HK-2 (cell line): Measurements from ENCODE around the gene HEATR5A.
"Not testable (repeated sequence)": the region's sequence is repeated elsewhere in the genome, so short reads cannot be mapped to it uniquely, and the experiment has no call there.

ENCODE experiments used
- DNase-seq: peaks from one replicate; pipeline ENCODE4 v3.0.0-alpha.2; 2018; ENCODE audit not compliant: unreplicated experiment

Gene HEATR5A

GRCh38 chr14:31283578-31284252 is 136.6 kb downstream of the HEATR5A start:
- DNase-seq = no peak

- DNase-seq = no peak
Measured at GRCh38 chr14:31283153-31283552, 137.2 kb downstream of the HEATR5A start.

DNA sequence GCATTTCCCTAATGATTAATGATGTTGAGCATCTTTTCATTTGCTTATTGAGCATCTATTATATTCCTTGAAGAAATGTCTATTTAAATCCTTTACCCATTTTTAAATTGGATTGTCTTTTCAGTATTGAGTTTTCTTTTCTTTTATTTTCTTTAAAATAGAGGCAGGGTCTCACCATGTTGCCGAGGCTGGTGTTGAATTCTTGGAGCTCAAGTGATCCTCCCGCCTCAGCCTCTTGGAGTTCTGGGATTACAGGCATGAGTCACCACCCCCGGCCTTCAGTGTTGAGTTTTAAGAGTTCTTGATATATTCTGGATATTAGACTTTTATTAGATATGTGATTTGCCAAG is 139.5 kb downstream of the HEATR5A start:
- DNase-seq = no peak

DNA sequence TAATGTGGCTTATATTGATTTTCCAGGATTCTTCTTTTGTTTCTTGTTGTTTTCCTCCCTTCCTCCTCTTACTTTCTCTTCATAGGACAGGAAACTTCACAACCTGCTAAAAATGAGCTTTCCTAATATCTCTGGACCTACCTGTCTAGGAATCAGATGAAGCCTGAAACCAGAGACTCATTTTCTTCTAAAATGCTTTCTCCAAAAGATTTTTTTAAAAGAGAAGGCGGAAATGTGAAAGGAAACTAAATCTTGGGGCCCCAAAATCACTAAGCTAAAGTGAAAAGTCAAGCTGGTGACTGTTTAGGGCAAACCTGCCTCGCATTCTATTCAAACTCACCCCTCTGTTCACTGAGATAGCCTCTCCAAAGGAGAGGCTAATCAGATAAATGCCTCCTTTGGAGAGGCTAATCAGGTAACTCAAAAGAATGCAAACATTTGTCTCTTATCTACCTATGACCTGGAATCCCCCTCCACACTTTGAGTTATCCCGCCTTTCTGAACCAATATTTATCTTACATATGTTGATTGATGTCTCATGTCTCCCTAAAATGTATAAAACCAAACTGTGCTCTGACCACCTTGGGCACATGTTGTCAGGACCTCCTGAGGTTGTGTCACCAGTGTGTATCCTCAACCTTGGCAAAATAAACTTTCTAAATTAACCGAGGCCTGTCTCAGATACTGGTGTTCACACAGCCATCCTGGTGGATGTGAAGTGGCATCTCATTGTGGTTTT is 140.0 kb downstream of the HEATR5A start:
- DNase-seq = no peak

GRCh38 chr14:31278883-31279282 is 141.5 kb downstream of the HEATR5A start:
- DNase-seq = no peak

- no peak for DNase-seq
Measured at GRCh38 chr14:31277085-31277484, 143.3 kb downstream of the HEATR5A start.

GRCh38 chr14:31276417-31276816 is 143.9 kb downstream of the HEATR5A start:
- not testable (repeated sequence) for DNase-seq

- no peak for DNase-seq
Measured at GRCh38 chr14:31275731-31276130, 144.6 kb downstream of the HEATR5A start.

DNA sequence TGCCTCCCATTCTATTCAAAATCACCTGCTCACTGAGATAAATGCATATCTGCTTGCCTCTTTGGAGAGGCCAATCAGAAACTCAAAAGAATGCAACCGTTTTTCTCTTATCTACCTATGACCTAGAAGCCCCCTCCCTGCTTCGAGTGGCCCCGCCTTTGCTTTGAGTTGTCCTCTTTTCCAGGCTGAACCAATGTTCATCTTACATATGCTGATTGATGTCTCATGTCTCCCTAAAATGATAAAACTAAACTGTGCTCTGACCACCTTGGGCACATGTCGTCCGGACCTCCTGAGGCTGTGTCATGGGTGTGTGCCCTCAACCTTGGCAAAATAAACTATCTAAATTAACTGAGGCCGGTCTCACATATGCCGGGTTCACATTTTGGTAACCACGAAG is 148.7 kb downstream of the HEATR5A start:
- no peak for DNase-seq

GRCh38 chr14:31270196-31270772 is 150.1 kb downstream of the HEATR5A start:
- no peak for DNase-seq

DNA sequence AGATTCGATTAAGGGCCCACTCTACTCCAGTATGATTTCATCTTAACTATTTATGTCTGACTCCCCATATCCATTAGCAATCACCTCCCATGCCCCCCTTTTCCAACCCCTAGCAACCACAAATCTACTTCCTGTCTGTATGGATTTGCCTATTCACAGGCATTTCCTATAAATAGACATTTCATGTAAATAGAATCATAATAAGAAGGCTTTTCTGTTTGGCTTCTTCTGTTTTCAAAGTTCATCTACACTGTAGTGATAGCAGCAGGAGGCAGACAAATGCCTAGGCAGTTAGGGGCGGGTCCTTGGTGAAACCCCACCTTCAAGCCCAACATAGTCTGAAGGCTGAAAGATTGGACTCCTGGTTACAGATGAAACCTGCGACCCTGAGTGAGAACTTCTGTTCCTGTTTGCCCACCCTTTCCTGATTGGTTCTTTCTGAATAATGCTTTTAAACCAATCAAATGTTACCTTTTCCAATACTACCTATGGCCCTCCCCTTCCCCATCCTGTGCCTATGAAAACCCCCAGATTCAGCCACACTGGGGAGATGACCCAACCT is 150.6 kb downstream of the HEATR5A start:
- DNase-seq = no peak

DNA sequence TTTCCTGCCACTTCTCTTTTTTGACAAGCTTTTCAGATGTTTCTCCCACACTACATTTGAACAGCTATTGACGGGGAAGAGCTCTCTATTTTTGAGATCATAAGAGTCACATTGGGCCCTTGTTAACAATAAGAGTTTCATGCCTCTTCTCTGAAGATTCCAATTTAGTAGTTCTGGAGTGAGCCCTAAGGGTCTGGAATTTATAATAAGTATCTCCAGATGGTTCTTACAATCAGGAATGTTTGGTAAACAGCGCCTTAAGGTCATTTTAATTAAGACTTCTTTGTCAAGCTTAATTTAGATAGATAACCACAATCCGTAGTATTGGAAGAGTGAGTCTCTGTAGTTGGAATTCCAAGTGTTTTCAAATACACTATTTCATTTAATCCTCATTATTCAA is 152.1 kb downstream of the HEATR5A start:
- DNase-seq = no peak

- DNase-seq = no peak
Measured at GRCh38 chr14:31266437-31267331, 153.7 kb downstream of the HEATR5A start.

GRCh38 chr14:31265701-31266398 is 154.5 kb downstream of the HEATR5A start:
- DNase-seq = no peak

DNA sequence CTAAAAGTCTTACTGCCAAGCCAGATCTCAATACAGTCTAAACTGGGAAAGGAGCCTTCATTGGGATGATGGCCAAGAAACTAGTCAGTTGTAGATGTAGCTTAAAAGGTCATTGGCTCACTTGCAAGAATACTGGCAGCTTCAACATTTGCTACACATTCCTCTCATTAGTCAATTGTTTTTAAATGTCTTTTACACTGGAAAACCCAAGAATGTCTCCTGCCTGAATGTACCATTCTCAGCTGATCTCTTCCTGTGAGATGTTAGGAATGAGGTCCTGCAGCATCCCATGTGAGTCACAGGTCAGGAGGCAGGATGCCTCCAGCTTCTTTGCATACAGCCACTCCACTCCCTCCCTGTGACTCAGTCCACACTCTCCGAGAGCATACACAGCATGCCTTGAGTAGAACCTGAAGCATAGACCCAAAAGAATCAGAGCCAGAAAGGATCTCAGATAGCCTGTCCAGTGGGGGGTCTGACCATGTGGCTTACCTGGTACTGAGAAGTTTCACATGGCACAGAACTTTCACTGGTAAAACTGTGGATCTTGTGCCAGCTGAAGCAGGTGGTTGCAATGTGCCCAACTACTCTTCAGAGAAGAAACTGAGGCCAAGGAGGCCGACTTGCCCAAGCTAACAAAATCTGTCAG is 156.7 kb downstream of the HEATR5A start:
- peak; percentile 69 for DNase-seq

DNA sequence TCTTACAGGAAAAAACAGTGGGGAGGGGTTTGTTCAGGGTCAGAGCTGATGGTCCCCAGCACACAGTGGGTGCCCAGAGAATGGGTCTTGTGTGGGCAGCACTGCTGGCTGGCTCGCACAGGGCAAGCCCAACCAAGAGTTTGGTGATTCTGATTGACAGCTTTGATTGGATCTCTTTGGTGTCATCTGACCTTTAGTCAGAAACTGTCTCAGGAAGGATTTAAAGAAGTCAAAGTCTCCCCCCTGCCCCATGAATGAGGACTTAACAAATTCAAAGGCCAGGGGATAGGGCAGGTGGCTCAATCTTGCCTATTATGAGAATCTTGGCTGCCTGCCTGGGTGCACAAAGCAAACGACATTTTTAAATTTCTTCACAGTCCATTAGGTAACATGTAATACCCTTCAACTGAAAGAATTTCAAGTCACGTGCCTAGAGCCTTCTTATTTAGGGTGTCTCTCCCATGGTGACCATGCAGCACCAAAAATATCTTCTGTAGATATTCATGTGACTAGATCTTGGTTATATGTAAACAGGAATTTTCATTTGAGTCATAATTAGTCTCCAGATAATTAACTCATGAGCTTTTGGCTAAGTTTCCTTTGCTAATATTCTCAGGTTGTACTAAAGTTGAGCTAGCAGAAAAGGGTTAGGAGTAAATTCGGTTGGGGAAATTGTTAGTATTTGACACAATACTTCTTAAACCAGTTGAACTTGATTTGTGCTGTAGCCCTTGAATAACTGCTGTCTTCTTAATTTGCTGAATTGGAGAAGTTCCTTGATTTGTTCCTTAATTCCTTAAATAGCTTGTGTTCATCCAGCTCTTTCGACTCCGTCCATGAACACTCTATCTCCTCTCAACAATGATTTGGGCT is 158.3 kb downstream of the HEATR5A start:
- DNase-seq = no peak

GRCh38 chr14:31261523-31261858 is 158.9 kb downstream of the HEATR5A start:
- DNase-seq = no peak

DNA sequence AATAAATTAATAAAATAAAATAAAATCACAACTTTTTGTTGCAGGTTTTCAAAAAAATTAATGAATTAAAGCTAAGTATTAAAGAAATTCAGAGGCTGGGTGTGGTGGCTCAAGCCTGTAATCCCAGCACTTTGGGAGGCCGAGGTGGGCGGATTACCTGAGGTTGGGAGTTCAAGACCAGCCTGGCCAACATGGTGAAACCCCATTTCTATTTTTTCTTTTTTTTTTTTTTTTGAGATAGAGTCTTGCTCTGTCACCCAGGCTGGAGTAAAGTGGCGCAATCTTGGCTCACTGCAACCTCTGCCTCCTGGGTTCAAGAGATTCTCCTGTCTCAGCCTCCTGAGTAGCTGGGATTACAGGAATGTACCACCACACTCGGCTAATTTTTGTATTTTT is 161.3 kb downstream of the HEATR5A start:
- DNase-seq = not testable (repeated sequence)

GRCh38 chr14:31258427-31259039 is 161.8 kb downstream of the HEATR5A start:
- DNase-seq = no peak
